ENCODE results near the gene SERAC1. TPM values are rescaled to one million over a fixed set of nuclear protein-coding genes. Genes with fewer than 3 reads are reported as not detected.

The SERAC1 gene
- total and polyA plus RNA-seq, 4 donors = 2.0 to 4.4 (median 2.3) TPM

DNA sequence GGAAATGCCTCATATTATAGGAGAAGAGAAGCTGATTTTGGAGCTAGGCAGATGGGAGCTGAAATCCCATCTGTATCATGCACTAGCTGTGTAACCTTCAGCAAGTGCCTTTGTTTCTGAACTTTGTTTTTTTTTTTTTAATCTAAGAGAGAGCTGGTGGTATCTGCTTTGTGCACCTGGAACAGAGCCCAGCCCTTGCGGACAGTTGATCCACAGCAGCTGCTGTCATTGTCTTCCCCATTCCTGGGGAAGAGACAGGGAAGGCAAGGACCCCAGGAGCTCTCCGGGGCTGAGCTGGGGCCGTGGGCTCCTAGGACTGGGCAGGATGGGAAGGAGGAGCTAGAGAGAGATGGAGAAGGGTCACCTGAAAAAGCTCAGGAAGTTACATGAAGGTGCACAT is 94.3 kb downstream of the SERAC1 start:
- peaks cover 4 to 34% (median 12%) of the 10 kb centered on the region in 4 donors for H3K36me3 ChIP-seq (ENCODE audit: control insufficient read depth in 4 of 4, insufficient read depth in 3 of 4, low read depth in 1 of 4, low read length in 3 of 4)

More for the DNA sequence above, 94.3 kb downstream of the SERAC1 start:
- Histone ChIP-seq H3K4me1 (ENCODE audit: control insufficient read depth in 4 of 4, insufficient read depth in 4 of 4, low read length in 3 of 4) (no peaks in the 10 kb centered on the region), H3K27ac (ENCODE audit: low read depth in 1 of 2, low read length in 2 of 2) (no peak overlapping the region), H3K27me3 (ENCODE audit: control insufficient read depth in 4 of 4, insufficient read depth in 4 of 4, low read length in 3 of 4) (no peaks in the 10 kb centered on the region), H3K9ac (ENCODE audit: low read depth in 1 of 2, low read length in 2 of 2) (no peak overlapping the region), H3K4me3 (ENCODE audit: low read depth in 1 of 3, low read length in 3 of 3) (no peak overlapping the region), H3K9me3 (ENCODE audit: control insufficient read depth in 4 of 4, low read length in 3 of 4) (no peaks in the 10 kb centered on the region)
- TF ChIP-seq, protein P1, sequence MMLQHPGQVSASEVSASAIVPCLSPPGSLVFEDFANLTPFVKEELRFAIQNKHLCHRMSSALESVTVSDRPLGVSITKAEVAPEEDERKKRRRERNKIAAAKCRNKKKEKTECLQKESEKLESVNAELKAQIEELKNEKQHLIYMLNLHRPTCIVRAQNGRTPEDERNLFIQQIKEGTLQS (IDR thresholded peaks at IDR 0.05) = no peak
- TF ChIP-seq HNF4A (conservative IDR thresholded peaks at IDR 0.05) (no peak), RXRA (IDR thresholded peaks at IDR 0.05) (no peak), RAD21 (IDR thresholded peaks at IDR 0.05) (no peak), TAF1 (conservative IDR thresholded peaks at IDR 0.05) (no peak), FOXA2 (IDR thresholded peaks at IDR 0.05) (no peak), HNF4G (IDR thresholded peaks at IDR 0.05) (no peak), FOXA1 (IDR thresholded peaks at IDR 0.05) (no peak), NR2F2 (IDR thresholded peaks at IDR 0.05) (no peak), YY1 (IDR thresholded peaks at IDR 0.05) (no peak), GABPA (IDR thresholded peaks at IDR 0.05 in 1 of 2, conservative IDR thresholded peaks at IDR 0.05 in 1 of 2) (no peak), JUND (IDR thresholded peaks at IDR 0.05) (no peak), EGR1 (IDR thresholded peaks at IDR 0.05; ENCODE audit: low read depth in 2 of 2) (no peak), SP1 (IDR thresholded peaks at IDR 0.05) (no peak)
- TF ChIP-seq, protein P2, sequence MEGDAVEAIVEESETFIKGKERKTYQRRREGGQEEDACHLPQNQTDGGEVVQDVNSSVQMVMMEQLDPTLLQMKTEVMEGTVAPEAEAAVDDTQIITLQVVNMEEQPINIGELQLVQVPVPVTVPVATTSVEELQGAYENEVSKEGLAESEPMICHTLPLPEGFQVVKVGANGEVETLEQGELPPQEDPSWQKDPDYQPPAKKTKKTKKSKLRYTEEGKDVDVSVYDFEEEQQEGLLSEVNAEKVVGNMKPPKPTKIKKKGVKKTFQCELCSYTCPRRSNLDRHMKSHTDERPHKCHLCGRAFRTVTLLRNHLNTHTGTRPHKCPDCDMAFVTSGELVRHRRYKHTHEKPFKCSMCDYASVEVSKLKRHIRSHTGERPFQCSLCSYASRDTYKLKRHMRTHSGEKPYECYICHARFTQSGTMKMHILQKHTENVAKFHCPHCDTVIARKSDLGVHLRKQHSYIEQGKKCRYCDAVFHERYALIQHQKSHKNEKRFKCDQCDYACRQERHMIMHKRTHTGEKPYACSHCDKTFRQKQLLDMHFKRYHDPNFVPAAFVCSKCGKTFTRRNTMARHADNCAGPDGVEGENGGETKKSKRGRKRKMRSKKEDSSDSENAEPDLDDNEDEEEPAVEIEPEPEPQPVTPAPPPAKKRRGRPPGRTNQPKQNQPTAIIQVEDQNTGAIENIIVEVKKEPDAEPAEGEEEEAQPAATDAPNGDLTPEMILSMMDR (IDR thresholded peaks at IDR 0.05; ENCODE audit: low read depth, low read length, missing input control) = no peak
- TF ChIP-seq, protein P3, sequence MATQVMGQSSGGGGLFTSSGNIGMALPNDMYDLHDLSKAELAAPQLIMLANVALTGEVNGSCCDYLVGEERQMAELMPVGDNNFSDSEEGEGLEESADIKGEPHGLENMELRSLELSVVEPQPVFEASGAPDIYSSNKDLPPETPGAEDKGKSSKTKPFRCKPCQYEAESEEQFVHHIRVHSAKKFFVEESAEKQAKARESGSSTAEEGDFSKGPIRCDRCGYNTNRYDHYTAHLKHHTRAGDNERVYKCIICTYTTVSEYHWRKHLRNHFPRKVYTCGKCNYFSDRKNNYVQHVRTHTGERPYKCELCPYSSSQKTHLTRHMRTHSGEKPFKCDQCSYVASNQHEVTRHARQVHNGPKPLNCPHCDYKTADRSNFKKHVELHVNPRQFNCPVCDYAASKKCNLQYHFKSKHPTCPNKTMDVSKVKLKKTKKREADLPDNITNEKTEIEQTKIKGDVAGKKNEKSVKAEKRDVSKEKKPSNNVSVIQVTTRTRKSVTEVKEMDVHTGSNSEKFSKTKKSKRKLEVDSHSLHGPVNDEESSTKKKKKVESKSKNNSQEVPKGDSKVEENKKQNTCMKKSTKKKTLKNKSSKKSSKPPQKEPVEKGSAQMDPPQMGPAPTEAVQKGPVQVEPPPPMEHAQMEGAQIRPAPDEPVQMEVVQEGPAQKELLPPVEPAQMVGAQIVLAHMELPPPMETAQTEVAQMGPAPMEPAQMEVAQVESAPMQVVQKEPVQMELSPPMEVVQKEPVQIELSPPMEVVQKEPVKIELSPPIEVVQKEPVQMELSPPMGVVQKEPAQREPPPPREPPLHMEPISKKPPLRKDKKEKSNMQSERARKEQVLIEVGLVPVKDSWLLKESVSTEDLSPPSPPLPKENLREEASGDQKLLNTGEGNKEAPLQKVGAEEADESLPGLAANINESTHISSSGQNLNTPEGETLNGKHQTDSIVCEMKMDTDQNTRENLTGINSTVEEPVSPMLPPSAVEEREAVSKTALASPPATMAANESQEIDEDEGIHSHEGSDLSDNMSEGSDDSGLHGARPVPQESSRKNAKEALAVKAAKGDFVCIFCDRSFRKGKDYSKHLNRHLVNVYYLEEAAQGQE (IDR thresholded peaks at IDR 0.05) = no peak
- TF ChIP-seq, protein P4, sequence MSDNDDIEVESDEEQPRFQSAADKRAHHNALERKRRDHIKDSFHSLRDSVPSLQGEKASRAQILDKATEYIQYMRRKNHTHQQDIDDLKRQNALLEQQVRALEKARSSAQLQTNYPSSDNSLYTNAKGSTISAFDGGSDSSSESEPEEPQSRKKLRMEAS (IDR thresholded peaks at IDR 0.05) = no peak
- TF ChIP-seq, protein P5, sequence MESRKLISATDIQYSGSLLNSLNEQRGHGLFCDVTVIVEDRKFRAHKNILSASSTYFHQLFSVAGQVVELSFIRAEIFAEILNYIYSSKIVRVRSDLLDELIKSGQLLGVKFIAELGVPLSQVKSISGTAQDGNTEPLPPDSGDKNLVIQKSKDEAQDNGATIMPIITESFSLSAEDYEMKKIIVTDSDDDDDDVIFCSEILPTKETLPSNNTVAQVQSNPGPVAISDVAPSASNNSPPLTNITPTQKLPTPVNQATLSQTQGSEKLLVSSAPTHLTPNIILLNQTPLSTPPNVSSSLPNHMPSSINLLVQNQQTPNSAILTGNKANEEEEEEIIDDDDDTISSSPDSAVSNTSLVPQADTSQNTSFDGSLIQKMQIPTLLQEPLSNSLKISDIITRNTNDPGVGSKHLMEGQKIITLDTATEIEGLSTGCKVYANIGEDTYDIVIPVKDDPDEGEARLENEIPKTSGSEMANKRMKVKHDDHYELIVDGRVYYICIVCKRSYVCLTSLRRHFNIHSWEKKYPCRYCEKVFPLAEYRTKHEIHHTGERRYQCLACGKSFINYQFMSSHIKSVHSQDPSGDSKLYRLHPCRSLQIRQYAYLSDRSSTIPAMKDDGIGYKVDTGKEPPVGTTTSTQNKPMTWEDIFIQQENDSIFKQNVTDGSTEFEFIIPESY (IDR thresholded peaks at IDR 0.05) = no peak
- WGBS = 85% methylated on average over 3 of the region's 3 CpGs
- no peak for DNase-seq (ENCODE audit: low spot score)
